HepG2 (cell line): ENCODE data around the gene SUN5. TPM values are rescaled to one million over a fixed set of nuclear protein-coding genes. Genes with fewer than 3 reads are reported as not detected.

Source experiments
- MATR3 ChIP-seq: sonication (generic); formaldehyde crosslinking; IDR thresholded peaks from 2 replicates; pipeline ENCODE4 v1.4.0; 2020; ENCODE audit warnings: missing genetic modification reagents
- PHB2 ChIP-seq: fragments of 450-650 bp; IDR thresholded peaks from 2 replicates; pipeline ENCODE4 v1.6.1; 2018; ENCODE audit not compliant: partially characterized antibody
- PRPF4 ChIP-seq: fragments of 200-400 bp; formaldehyde crosslinking; IDR thresholded peaks from 2 replicates; pipeline ENCODE4 v1.6.1; 2016; ENCODE audit warnings: low read length, low read depth; ENCODE audit not compliant: poor library complexity, severe bottlenecking
- SPEN ChIP-seq: sonication (generic); formaldehyde crosslinking; IDR thresholded peaks from 2 replicates; pipeline ENCODE4 v1.5.1; 2020; ENCODE audit warnings: low read depth, mild to moderate bottlenecking, missing genetic modification reagents
- TP53 ChIP-seq: sonication (generic); formaldehyde crosslinking; conservative IDR thresholded peaks from 2 replicates; pipeline ENCODE4 v1.4.0; 2020; ENCODE audit warnings: missing genetic modification reagents
- ZNF264 ChIP-seq: sonication (generic); formaldehyde crosslinking; IDR thresholded peaks from 2 replicates; pipeline ENCODE4 v1.4.0; 2020; ENCODE audit warnings: missing genetic modification reagents
- ZNF569 ChIP-seq: sonication (generic); formaldehyde crosslinking; IDR thresholded peaks from 2 replicates; pipeline ENCODE4 v1.5.0; 2020; ENCODE audit warnings: mild to moderate bottlenecking, missing genetic modification reagents, moderate library complexity, borderline replicate concordance
- ZNF598 ChIP-seq: sonication (generic); formaldehyde crosslinking; IDR thresholded peaks from 2 replicates; pipeline ENCODE4 v1.5.1; 2020; ENCODE audit warnings: mild to moderate bottlenecking, missing genetic modification reagents, borderline replicate concordance
- polyA plus RNA-seq, 8 experiments: library from polyadenylated mRNA; depleted of rRNA in 3 of 8; stranded (reverse) in 7 of 8; unstranded in 1 of 8; fragments of >200 nt; fragmentation: Illumina TruSeq in 4 of 8; extraction: Trizol in 4 of 8; gene quantifications; 2 replicates each; pipeline versions ENCODE4 v1.2.1 to v1.2.3, GENCODE V29; 2011 to 2016; ENCODE audit warnings: low read depth in 4 of 8, missing spikeins in 1 of 8, mixed read lengths in 1 of 8; ENCODE audit not compliant: insufficient read depth in 1 of 8
- total RNA-seq, 5 experiments: library from RNA; depleted of rRNA; stranded (reverse); fragments of >200 nt; fragmentation: Illumina TruSeq; extraction: Trizol; gene quantifications; 2 replicates each; pipeline ENCODE4 v1.2.3, GENCODE V29; 2016; ENCODE audit warnings: low read depth in 1 of 5
- TF ChIP-seq, protein P1 (sequence below): sonication (generic); formaldehyde crosslinking; IDR thresholded peaks from 2 replicates; pipeline ENCODE4 v1.4.0; 2020; ENCODE audit warnings: low read depth, missing genetic modification reagents
- TF ChIP-seq, protein P2 (sequence below): sonication (generic); formaldehyde crosslinking; IDR thresholded peaks from 2 replicates; pipeline ENCODE4 v1.5.0; 2020; ENCODE audit warnings: mild to moderate bottlenecking, missing genetic modification reagents
- TF ChIP-seq, protein P3 (sequence below): sonication (generic); formaldehyde crosslinking; IDR thresholded peaks from 2 replicates; pipeline ENCODE4 v1.9.0; 2021; ENCODE audit warnings: missing genetic modification reagents, borderline replicate concordance
- TF ChIP-seq, protein P4 (sequence below): sonication (generic); formaldehyde crosslinking; IDR thresholded peaks from 2 replicates; pipeline ENCODE4 v1.5.0; 2020; ENCODE audit warnings: missing genetic modification reagents
- TF ChIP-seq, protein P5 (sequence below): sonication (generic); formaldehyde crosslinking; IDR thresholded peaks from 2 replicates; pipeline ENCODE4 v1.5.0; 2020; ENCODE audit warnings: missing genetic modification reagents
- TF ChIP-seq, protein P6 (sequence below): sonication (generic); formaldehyde crosslinking; IDR thresholded peaks from 2 replicates; pipeline ENCODE4 v1.4.0; 2020; ENCODE audit warnings: mild to moderate bottlenecking, missing genetic modification reagents

The SUN5 gene
- total and polyA plus RNA-seq, 2 of the 13 experiments (the other 11 are each of a cell fraction or from before 2014, with no cell fraction given) = not detected

DNA sequence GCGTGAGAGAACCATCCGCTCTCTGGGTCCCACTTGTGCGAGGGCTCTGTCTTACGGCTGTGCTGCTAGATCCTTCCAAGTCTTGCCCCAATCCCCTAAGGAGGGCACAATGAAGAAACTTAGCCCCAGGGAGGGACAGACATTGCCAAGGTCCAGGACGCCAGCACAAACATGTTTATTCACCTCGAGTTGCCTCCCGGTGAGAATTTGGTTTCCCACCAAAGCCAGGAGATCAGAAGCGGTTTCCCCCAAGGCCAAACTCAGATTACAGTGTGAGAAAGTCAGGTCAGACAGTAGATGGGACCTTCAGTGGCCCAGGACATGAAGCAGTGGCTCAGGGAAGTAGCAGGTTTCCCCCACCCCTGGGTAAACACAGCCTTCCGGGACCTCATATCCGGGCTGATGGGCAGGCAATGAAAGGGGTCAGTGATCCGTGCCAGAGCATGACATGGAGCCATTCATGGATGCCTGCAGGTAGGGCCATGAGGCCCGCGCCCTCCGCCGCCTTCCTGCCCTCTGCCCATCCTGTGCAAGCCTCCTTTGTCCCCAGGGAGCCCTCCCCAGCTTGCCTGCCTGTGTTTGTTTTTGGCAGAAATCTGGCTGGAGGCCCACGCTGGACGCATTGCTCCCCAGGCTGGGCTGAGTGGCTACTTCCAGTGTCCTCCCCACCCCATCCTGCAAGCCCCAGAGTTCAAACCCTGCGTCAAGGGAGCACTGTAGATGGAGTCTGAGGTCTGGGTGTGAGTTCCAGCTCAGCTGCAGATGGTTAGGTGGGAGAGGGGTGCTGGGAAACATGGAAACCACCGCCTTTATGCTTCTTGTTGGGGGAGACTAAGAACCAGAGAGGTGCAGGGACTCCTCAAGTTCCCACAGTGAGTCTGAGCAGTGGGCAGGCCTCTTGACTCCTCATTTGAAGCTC lies 5.2 kb upstream of the SUN5 start (continued):
- TF ChIP-seq, protein P1, sequence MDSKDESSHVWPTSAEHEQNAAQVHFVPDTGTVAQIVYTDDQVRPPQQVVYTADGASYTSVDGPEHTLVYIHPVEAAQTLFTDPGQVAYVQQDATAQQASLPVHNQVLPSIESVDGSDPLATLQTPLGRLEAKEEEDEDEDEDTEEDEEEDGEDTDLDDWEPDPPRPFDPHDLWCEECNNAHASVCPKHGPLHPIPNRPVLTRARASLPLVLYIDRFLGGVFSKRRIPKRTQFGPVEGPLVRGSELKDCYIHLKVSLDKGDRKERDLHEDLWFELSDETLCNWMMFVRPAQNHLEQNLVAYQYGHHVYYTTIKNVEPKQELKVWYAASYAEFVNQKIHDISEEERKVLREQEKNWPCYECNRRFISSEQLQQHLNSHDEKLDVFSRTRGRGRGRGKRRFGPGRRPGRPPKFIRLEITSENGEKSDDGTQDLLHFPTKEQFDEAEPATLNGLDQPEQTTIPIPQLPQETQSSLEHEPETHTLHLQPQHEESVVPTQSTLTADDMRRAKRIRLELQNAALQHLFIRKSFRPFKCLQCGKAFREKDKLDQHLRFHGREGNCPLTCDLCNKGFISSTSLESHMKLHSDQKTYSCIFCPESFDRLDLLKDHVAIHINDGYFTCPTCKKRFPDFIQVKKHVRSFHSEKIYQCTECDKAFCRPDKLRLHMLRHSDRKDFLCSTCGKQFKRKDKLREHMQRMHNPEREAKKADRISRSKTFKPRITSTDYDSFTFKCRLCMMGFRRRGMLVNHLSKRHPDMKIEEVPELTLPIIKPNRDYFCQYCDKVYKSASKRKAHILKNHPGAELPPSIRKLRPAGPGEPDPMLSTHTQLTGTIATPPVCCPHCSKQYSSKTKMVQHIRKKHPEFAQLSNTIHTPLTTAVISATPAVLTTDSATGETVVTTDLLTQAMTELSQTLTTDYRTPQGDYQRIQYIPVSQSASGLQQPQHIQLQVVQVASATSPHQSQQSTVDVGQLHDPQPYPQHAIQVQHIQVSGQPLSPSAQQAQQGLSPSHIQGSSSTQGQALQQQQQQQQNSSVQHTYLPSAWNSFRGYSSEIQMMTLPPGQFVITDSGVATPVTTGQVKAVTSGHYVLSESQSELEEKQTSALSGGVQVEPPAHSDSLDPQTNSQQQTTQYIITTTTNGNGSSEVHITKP (CRISPR knock-in tag) = peak; percentile 87
- TF ChIP-seq, protein P2, sequence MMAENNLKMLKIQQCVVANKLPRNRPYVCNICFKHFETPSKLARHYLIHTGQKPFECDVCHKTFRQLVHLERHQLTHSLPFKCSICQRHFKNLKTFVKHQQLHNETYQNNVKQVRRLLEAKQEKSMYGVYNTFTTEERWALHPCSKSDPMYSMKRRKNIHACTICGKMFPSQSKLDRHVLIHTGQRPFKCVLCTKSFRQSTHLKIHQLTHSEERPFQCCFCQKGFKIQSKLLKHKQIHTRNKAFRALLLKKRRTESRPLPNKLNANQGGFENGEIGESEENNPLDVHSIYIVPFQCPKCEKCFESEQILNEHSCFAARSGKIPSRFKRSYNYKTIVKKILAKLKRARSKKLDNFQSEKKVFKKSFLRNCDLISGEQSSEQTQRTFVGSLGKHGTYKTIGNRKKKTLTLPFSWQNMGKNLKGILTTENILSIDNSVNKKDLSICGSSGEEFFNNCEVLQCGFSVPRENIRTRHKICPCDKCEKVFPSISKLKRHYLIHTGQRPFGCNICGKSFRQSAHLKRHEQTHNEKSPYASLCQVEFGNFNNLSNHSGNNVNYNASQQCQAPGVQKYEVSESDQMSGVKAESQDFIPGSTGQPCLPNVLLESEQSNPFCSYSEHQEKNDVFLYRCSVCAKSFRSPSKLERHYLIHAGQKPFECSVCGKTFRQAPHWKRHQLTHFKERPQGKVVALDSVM (CRISPR knock-in tag) = peak; percentile 55; the same call in 1 of the 2 replicates
- TF ChIP-seq, protein P3, sequence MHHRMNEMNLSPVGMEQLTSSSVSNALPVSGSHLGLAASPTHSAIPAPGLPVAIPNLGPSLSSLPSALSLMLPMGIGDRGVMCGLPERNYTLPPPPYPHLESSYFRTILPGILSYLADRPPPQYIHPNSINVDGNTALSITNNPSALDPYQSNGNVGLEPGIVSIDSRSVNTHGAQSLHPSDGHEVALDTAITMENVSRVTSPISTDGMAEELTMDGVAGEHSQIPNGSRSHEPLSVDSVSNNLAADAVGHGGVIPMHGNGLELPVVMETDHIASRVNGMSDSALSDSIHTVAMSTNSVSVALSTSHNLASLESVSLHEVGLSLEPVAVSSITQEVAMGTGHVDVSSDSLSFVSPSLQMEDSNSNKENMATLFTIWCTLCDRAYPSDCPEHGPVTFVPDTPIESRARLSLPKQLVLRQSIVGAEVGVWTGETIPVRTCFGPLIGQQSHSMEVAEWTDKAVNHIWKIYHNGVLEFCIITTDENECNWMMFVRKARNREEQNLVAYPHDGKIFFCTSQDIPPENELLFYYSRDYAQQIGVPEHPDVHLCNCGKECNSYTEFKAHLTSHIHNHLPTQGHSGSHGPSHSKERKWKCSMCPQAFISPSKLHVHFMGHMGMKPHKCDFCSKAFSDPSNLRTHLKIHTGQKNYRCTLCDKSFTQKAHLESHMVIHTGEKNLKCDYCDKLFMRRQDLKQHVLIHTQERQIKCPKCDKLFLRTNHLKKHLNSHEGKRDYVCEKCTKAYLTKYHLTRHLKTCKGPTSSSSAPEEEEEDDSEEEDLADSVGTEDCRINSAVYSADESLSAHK (CRISPR knock-in tag) = peak; percentile 11; the same call in 1 of the 2 replicates
- TF ChIP-seq, protein P4, sequence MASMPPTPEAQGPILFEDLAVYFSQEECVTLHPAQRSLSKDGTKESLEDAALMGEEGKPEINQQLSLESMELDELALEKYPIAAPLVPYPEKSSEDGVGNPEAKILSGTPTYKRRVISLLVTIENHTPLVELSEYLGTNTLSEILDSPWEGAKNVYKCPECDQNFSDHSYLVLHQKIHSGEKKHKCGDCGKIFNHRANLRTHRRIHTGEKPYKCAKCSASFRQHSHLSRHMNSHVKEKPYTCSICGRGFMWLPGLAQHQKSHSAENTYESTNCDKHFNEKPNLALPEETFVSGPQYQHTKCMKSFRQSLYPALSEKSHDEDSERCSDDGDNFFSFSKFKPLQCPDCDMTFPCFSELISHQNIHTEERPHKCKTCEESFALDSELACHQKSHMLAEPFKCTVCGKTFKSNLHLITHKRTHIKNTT (CRISPR knock-in tag) = no peak
- TF ChIP-seq, protein P5, sequence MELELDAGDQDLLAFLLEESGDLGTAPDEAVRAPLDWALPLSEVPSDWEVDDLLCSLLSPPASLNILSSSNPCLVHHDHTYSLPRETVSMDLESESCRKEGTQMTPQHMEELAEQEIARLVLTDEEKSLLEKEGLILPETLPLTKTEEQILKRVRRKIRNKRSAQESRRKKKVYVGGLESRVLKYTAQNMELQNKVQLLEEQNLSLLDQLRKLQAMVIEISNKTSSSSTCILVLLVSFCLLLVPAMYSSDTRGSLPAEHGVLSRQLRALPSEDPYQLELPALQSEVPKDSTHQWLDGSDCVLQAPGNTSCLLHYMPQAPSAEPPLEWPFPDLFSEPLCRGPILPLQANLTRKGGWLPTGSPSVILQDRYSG (CRISPR knock-in tag) = no peak
- TF ChIP-seq ZNF264 (peak; percentile 36; the same call in 1 of the 2 replicates), ZNF569 (CRISPR knock-in tag) (no peak), ZNF598 (CRISPR knock-in tag) (peak; percentile 95; the same call in 1 of the 2 replicates), PHB2 (no peak), TP53 (CRISPR knock-in tag) (0 out of 2 replicates have a peak, but pooled peaks have one; percentile 33), MATR3 (CRISPR knock-in tag) (no peak), SPEN (peak; percentile 88), PRPF4 (no peak)
- TF ChIP-seq, protein P6, sequence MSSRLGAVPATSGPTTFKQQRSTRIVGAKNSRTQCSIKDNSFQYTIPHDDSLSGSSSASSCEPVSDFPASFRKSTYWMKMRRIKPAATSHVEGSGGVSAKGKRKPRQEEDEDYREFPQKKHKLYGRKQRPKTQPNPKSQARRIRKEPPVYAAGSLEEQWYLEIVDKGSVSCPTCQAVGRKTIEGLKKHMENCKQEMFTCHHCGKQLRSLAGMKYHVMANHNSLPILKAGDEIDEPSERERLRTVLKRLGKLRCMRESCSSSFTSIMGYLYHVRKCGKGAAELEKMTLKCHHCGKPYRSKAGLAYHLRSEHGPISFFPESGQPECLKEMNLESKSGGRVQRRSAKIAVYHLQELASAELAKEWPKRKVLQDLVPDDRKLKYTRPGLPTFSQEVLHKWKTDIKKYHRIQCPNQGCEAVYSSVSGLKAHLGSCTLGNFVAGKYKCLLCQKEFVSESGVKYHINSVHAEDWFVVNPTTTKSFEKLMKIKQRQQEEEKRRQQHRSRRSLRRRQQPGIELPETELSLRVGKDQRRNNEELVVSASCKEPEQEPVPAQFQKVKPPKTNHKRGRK (CRISPR knock-in tag) = peak; percentile 83; the same call in 1 of the 2 replicates
